Fibroblast of lung (primary cell): ENCODE results near the gene MTERF4.

Experiments used
- EZH2 ChIP-seq: IDR thresholded peaks from 2 replicates; pipeline ENCODE4 v1.5.1; 2012; ENCODE audit warnings: low read length, control low read depth, mild to moderate bottlenecking; ENCODE audit errors: missing control alignments
- TF ChIP-seq, protein P1 (sequence below), 2 donors: IDR thresholded peaks in 1 of 2; conservative IDR thresholded peaks in 1 of 2; 1 replicate in 1 of 2; 2 replicates in 1 of 2; pipeline ENCODE4 v1.5.1; 2011 to 2012; ENCODE audit warnings: low read length in 2 of 2, control low read depth in 1 of 2, inconsistent platforms in 1 of 2, low read depth in 1 of 2, mild to moderate bottlenecking in 1 of 2

DNA sequence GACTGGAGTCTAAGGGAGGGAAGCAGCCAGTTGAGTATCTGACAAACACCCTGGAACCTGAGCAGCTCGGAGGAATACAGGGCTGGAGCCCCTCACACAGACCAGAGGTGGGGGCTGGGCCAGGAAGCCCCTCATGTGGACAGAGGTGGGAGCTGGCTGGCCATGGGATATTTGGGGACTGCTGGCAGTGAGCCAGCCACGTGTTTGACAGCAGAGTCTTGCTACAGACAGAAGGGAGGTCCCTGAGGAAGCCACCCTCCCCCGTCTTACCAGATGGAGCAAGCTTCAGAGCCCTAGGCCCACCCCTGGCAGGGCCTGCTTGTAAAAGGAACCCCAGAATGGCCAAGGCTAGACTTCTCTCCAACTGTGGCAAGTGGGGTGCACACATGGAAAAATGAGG lies 3.6 kb upstream of the MTERF4 start:
- TF ChIP-seq, protein P1, sequence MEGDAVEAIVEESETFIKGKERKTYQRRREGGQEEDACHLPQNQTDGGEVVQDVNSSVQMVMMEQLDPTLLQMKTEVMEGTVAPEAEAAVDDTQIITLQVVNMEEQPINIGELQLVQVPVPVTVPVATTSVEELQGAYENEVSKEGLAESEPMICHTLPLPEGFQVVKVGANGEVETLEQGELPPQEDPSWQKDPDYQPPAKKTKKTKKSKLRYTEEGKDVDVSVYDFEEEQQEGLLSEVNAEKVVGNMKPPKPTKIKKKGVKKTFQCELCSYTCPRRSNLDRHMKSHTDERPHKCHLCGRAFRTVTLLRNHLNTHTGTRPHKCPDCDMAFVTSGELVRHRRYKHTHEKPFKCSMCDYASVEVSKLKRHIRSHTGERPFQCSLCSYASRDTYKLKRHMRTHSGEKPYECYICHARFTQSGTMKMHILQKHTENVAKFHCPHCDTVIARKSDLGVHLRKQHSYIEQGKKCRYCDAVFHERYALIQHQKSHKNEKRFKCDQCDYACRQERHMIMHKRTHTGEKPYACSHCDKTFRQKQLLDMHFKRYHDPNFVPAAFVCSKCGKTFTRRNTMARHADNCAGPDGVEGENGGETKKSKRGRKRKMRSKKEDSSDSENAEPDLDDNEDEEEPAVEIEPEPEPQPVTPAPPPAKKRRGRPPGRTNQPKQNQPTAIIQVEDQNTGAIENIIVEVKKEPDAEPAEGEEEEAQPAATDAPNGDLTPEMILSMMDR (conservative IDR thresholded peaks at IDR 0.05 in 1 of 2, IDR thresholded peaks at IDR 0.05 in 1 of 2; ENCODE audit: low read depth in 1 of 2, low read length in 2 of 2): no peak
- TF ChIP-seq EZH2: no peak
